NT2/D1 (cell line): ENCODE results near the gene PLPP1.
"Not testable (repeated sequence)": the region's sequence is repeated elsewhere in the genome, so short reads cannot be mapped to it uniquely, and the experiment has no call there.

Experiments
- DNase-seq: peaks from one replicate; pipeline ENCODE4 v3.0.0-alpha.2; 2011; ENCODE audit warnings: low read depth, low spot score
- H3K27me3 ChIP-seq: 2 replicates; pipeline ENCODE4 v1.6.0; 2011; ENCODE audit warnings: mild to moderate bottlenecking; ENCODE audit not compliant: insufficient read length, insufficient read depth
- H3K36me3 ChIP-seq: 2 replicates; pipeline ENCODE4 v1.6.1; 2011; ENCODE audit warnings: mild to moderate bottlenecking, low read length, mixed read lengths; ENCODE audit not compliant: insufficient read depth, insufficient read length
- H3K4me1 ChIP-seq: 2 replicates; pipeline ENCODE4 v1.5.1; 2011; ENCODE audit not compliant: insufficient read depth, insufficient read length
- H3K4me3 ChIP-seq: 2 replicates; pipeline ENCODE4 v1.5.1; 2011; ENCODE audit warnings: low read depth; ENCODE audit not compliant: insufficient read length
- H3K9ac ChIP-seq: 2 replicates; pipeline ENCODE4 v1.6.0; 2011; ENCODE audit warnings: low read depth; ENCODE audit not compliant: insufficient read length
- H3K9me3 ChIP-seq: 2 replicates; pipeline ENCODE4 v1.5.1; 2011; ENCODE audit warnings: mild to moderate bottlenecking, low read length; ENCODE audit not compliant: insufficient read depth
- SUZ12 ChIP-seq: IDR thresholded peaks from 2 replicates; pipeline ENCODE4 v1.6.1; 2011; ENCODE audit not compliant: insufficient read length, insufficient read depth; ENCODE audit errors: extremely low read depth
- YY1 ChIP-seq: IDR thresholded peaks from 2 replicates; pipeline ENCODE4 v1.6.1; 2011; ENCODE audit not compliant: insufficient read length, insufficient read depth
- ZNF274 ChIP-seq: IDR thresholded peaks from 2 replicates; pipeline ENCODE4 v1.6.1; 2011; ENCODE audit warnings: mild to moderate bottlenecking, low read depth, low read length

The PLPP1 gene

GRCh38 chr5:55517804-55518203, 17.0 kb downstream of the PLPP1 start:
- Histone ChIP-seq H3K4me1 (no peaks in the 10 kb centered on the region), H3K9ac (no peak overlapping the region)

GRCh38 chr5:55511010-55511409, 23.8 kb downstream of the PLPP1 start:
- Histone ChIP-seq H3K4me3 (no peak overlapping the region), H3K9ac (no peak overlapping the region), H3K9me3 (no peaks in the 10 kb centered on the region), H3K27me3 (no peaks in the 10 kb centered on the region), H3K36me3 (no peaks in the 10 kb centered on the region), H3K4me1 (no peaks in the 10 kb centered on the region)
- no peak for DNase-seq
- TF ChIP-seq SUZ12 = no peak
- TF ChIP-seq YY1 = no peak

More at GRCh38 chr5:55517804-55518203, 17.0 kb downstream of the PLPP1 start:
- Histone ChIP-seq H3K27me3 (no peaks in the 10 kb centered on the region), H3K9me3 (no peaks in the 10 kb centered on the region), H3K36me3 (no peaks in the 10 kb centered on the region), H3K4me3 (no peak overlapping the region)
- no peak for DNase-seq
- TF ChIP-seq ZNF274 (no peak), YY1 (no peak), SUZ12 (no peak)

DNA sequence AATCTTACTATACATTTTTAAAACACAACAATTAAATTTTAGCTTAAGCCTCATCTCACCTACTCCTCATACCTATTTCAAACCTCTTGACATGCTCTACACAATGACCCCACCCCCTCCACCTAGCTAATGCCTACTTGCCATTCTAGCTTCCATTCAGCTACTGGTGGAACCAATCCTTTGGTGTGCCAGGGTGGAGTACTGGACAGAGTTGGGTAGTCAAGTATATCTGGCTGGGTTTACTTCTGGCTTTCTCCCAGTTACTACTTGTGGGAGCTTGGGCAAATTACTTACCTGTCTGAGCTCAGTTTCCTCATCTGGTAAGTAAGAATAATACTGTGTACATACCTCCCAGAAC, 24.3 kb downstream of the PLPP1 start:
- H3K4me1 ChIP-seq = no peaks in the 10 kb centered on the region
- no peak for DNase-seq

DNA sequence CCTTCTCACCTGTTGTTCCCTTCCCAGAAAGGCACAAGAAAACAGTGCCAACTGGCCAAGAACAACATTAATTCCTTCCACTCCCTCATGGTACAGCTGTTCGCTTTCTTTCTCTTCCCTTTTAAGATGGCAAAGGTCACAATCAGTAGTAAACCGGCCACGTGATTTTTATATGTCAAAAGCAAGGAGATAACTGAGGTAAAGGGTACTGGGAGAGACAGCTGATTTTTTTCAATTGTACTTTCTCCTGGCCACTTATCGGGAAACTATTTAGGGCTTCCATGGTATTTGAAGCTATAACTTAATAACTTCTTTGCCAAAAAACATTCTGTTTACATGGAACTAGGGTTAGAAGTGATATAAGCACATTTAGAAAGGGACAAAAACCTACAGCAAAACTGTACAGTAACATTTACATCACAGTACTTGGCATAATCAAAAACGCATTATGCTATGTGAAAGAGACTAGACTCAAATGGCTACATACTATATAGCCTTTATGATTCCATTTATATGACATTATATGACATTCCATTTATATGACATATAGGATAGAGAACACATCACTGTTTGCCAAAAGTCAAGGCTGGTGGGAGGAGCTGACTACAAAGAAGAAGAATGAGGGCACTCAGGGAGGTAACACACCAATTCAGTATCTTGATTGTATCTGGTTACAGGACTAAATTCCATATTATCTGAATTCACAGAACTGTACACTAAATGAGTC, 24.8 kb downstream of the PLPP1 start:
- TF ChIP-seq SUZ12 (no peak), YY1 (no peak), ZNF274 (no peak)
- H3K4me1 ChIP-seq = no peaks in the 10 kb centered on the region
- no peak overlapping the region for H3K4me3 ChIP-seq
- no peak overlapping the region for H3K9ac ChIP-seq
- no peak for DNase-seq
- H3K9me3 ChIP-seq = no peaks in the 10 kb centered on the region
- H3K36me3 ChIP-seq = no peaks in the 10 kb centered on the region
- no peaks in the 10 kb centered on the region for H3K27me3 ChIP-seq

More for the DNA sequence above, 24.3 kb downstream of the PLPP1 start:
- Histone ChIP-seq H3K9me3 (no peaks in the 10 kb centered on the region), H3K27me3 (no peaks in the 10 kb centered on the region), H3K36me3 (no peaks in the 10 kb centered on the region), H3K4me3 (no peak overlapping the region), H3K9ac (no peak overlapping the region)
- TF ChIP-seq SUZ12 (no peak), YY1 (no peak), ZNF274 (no peak)

DNA sequence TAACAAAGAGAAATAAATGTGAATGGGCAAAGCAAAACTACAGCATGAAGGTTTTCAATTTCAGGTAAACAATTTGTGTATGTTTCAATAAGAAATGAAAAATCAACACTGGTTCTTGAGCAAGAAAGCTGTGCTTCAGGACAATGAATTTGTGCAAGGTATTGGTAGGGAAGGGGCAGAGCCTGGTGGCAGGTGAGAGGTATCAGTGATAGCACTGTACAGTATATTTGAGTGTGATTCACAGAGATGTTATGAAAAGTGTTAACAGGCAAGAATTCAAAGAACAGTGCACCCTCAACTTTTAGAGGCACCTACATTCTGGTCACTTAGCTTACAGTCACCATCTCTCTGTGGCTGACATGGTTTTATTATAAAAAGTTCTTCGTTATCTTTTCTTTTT, 25.7 kb downstream of the PLPP1 start:
- TF ChIP-seq SUZ12 = no peak
- no peak for TF ChIP-seq ZNF274
- TF ChIP-seq YY1 = no peak
- H3K9ac ChIP-seq = no peak overlapping the region
- H3K36me3 ChIP-seq = no peaks in the 10 kb centered on the region
- H3K4me1 ChIP-seq = no peaks in the 10 kb centered on the region
- no peaks in the 10 kb centered on the region for H3K9me3 ChIP-seq
- no peak overlapping the region for H3K4me3 ChIP-seq
- DNase-seq = no peak
- H3K27me3 ChIP-seq = no peaks in the 10 kb centered on the region

DNA sequence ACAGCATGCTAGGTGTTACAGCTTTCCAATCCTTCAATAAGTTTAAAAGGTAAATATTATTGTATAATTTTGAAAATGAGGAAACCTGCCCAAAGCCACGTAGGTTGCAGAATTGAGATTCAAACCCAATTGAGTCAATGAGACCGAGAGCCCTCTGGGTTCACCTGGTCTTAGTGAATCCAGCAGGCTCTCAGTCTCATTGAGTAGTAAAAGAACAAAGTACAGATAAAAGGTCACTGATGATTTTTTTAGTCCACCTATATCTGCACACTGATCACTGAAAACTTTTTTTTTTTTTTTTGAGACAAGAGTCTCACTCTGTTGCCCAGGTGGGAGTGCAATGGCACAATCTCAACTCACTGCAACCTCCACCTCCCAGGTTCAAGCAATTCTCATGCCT, 27.2 kb downstream of the PLPP1 start:
- H3K27me3 ChIP-seq = no peaks in the 10 kb centered on the region
- H3K36me3 ChIP-seq = no peaks in the 10 kb centered on the region
- H3K9ac ChIP-seq = no peak overlapping the region
- TF ChIP-seq ZNF274 = no peak
- TF ChIP-seq SUZ12 = no peak
- TF ChIP-seq YY1 = no peak
- no peak overlapping the region for H3K4me3 ChIP-seq
- H3K4me1 ChIP-seq = no peaks in the 10 kb centered on the region
- no peaks in the 10 kb centered on the region for H3K9me3 ChIP-seq
- DNase-seq = no peak

- not testable (repeated sequence) for H3K9me3 ChIP-seq, H3K4me1 ChIP-seq, H3K27me3 ChIP-seq, H3K36me3 ChIP-seq, H3K9ac ChIP-seq, H3K4me3 ChIP-seq, DNase-seq
Observed at GRCh38 chr5:55505711-55506110, 29.1 kb downstream of the PLPP1 start.

GRCh38 chr5:55503917-55504316, 30.8 kb downstream of the PLPP1 start:
- DNase-seq, H3K36me3 ChIP-seq: not testable (repeated sequence)

More at GRCh38 chr5:55503917-55504316, 30.8 kb downstream of the PLPP1 start:
- H3K9ac ChIP-seq, H3K4me3 ChIP-seq, H3K4me1 ChIP-seq, H3K9me3 ChIP-seq, H3K27me3 ChIP-seq: not testable (repeated sequence)
